ENCODE data around the gene DNAJC5.

GRCh38 chr20:63864545-63864977 is 30.4 kb upstream of the DNAJC5 start:
- TF ChIP-seq CTCF (IDR thresholded peaks at IDR 0.05), result peak in 1 of 4 experiments; percentile 7
- TF ChIP-seq POLR2A (IDR thresholded peaks at IDR 0.05), result no peak
- TF ChIP-seq POLR2AphosphoS5 (IDR thresholded peaks at IDR 0.05), result no peak

Measured in prostate gland (tissue), 2 donors.